ENCODE measurements around the gene SAP30BP. TPM values are rescaled to one million over a fixed set of nuclear protein-coding genes. Genes with fewer than 3 reads are reported as not detected.

SAP30BP gene
- total RNA-seq, 4 donors from 2014 or later: 54.0 to 85.1 (median 74.1) TPM

DNA sequence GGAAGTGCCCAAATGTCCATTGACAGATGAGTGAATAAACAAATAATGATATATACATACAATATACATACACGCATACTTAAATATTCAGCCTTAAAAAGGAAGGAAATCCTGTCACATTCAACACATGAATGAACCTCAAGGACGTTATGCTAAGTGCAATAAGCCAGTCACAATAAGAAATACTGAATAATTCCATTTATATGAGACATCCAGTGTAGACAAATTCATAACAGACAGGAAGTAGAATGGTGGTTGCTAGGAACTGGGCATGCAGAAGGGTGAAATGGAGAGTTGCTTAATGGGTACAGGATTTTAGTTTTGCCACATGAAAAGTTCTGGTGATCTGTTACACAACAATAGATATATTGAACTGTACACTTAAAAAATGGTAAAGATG is 45.3 kb downstream of the SAP30BP start:
- no peak overlapping the region for H3K4me3 ChIP-seq (ENCODE audit: low read depth, poor library complexity, severe bottlenecking)
- intact Hi-C loops (cut with DNase I; ENCODE audit: low total_unique reads): no loop called here
- 60 to 75% methylated on average over 2 of the region's 2 CpGs for WGBS, 2 donors
- no peak for DNase-seq (ENCODE audit: low spot score in 2 of 2)
- no peak for TF ChIP-seq POLR2A (IDR thresholded peaks at IDR 0.05)
- TF ChIP-seq, protein P1, sequence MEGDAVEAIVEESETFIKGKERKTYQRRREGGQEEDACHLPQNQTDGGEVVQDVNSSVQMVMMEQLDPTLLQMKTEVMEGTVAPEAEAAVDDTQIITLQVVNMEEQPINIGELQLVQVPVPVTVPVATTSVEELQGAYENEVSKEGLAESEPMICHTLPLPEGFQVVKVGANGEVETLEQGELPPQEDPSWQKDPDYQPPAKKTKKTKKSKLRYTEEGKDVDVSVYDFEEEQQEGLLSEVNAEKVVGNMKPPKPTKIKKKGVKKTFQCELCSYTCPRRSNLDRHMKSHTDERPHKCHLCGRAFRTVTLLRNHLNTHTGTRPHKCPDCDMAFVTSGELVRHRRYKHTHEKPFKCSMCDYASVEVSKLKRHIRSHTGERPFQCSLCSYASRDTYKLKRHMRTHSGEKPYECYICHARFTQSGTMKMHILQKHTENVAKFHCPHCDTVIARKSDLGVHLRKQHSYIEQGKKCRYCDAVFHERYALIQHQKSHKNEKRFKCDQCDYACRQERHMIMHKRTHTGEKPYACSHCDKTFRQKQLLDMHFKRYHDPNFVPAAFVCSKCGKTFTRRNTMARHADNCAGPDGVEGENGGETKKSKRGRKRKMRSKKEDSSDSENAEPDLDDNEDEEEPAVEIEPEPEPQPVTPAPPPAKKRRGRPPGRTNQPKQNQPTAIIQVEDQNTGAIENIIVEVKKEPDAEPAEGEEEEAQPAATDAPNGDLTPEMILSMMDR (IDR thresholded peaks at IDR 0.05): no peak

DNA sequence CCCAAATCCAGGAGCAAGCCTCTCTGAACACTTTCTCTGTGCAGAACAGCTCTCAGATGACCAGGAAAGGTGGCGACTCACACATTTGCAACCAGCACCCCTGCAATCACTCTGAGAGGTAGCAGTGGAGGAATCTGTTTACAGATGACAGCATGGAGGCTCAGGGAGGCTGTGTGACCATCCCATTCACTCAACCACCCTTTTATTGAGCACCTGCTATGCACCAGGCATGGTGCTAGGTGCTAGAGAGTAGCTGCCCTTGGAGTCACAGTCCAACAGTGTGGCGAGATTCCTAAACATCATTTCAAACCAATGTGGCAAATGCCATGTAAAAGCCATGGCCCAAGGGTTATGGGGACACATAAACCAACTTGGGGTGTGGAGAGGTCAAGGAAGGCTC is 52.6 kb downstream of the SAP30BP start:
- H3K4me3 ChIP-seq (ENCODE audit: low read depth, poor library complexity, severe bottlenecking): no peak overlapping the region
- no peak for DNase-seq (ENCODE audit: low spot score in 2 of 2)
- WGBS, 2 donors: 85 to 100% methylated on average over 2 of the region's 2 CpGs
- TF ChIP-seq, protein P1 (IDR thresholded peaks at IDR 0.05): no peak
- TF ChIP-seq POLR2A (IDR thresholded peaks at IDR 0.05): no peak
- intact Hi-C loops (cut with DNase I; ENCODE audit: low total_unique reads): no loop called here

DNA sequence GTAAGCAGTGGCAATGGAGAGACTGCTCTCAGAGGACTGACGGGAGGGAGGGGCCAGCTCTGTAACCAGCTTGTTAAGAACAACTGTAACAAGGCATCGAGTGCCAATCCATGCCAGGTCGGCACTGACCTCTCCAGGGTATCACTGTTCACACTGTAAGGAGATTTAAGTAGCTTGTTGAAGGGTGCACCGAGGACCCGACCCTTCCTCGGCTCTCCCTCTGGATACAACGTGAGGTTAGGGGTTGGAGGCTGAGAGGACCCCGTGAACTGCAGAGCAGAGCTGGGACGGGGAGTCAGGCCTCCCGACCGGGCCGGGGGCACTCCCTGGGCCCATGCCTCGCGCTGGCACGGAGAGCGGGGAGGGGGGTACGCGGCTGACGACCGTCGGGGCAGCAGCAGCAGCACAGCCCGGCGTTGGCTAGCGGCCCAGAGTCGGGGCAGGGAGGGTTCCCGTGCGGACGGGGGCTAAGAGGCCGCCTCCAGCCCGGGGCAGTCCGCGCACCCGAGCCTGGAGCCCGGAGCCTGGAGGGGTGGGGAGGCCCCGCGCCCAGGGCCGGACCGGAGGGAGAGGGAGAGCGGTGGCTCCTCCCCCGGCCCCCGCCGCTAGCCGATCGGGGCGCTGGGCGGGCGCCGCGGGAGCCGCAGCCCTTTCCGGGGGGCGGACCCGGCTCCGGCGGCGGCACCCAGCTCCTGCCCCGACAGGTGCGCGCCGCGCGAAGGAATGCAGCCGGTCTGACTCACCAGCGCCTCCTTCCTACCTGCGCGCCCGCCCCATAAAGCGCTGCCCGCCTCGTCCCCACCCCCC is 53.7 kb downstream of the SAP30BP start, which contains the start of gene ITGB4:
Gene ITGB4 (plus strand): TSS at position 804 of the 807 bp plus-strand sequence. CDS start 3,245 bp downstream, outside the sequence.
- intact Hi-C loops (cut with DNase I; ENCODE audit: low total_unique reads): no loop called here
- peak in 1 of 2 donors; percentile 93 for DNase-seq (ENCODE audit: low spot score in 2 of 2)
- H3K4me3 ChIP-seq (ENCODE audit: low read depth, poor library complexity, severe bottlenecking): peak within 1 kb of the TSS; percentile 51
- 1 to 4% methylated on average over 11 to 42 of the region's 70 CpGs for WGBS, 2 donors
- TF ChIP-seq, protein P1 (IDR thresholded peaks at IDR 0.05): no peak
- no peak for TF ChIP-seq POLR2A (IDR thresholded peaks at IDR 0.05)

DNA sequence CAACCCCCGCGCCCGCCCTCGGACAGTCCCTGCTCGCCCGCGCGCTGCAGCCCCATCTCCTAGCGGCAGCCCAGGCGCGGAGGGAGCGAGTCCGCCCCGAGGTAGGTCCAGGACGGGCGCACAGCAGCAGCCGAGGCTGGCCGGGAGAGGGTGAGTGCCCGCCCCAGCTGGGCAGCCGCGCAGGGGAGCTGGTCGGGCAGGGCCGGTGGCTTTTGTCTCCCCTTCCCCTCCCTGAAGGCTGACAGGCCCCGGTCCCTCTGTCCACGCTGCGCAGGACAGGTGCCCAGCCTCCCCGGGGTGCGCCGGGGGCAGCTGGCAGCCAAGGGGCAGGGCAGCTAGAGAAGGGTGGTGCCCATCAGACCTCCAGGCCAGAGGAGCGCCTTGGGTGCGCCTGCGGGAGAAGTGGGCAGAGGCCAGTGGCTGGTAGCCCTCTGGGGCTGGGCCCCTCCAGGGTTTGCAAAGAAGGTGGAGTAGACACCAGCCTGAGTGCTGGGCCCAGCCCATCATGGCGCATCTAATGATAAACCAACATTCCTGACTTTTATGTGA is 54.4 kb downstream of the SAP30BP start:
- DNase-seq (ENCODE audit: low spot score in 2 of 2): no peak
- peak overlapping the region; percentile 51 for H3K4me3 ChIP-seq (ENCODE audit: low read depth, poor library complexity, severe bottlenecking)
- WGBS, 2 donors: 12 to 26% methylated on average over 13 to 21 of the region's 33 CpGs
- TF ChIP-seq, protein P1 (IDR thresholded peaks at IDR 0.05): no peak
- no peak for TF ChIP-seq POLR2A (IDR thresholded peaks at IDR 0.05)
- intact Hi-C loops (cut with DNase I; ENCODE audit: low total_unique reads): no loop called here

DNA sequence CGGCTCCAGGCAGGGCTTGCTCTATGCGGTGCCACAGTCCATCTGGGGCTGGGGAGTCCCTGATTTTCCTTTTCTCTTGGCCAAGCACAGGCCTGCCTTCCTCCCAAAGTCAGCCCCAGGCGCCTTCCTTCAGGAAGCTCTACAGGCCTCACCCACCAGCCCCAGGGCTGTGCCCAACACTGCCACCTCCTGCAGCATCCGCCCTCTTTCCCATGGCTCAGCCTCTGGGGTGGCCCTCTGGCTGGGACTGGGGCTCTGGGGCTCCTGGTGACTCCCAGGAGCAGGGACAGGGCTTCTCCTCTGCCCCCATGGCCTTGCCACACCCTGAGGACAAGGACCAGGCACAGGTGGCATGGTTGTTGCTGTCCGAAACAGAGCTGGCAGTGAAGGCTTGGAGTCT is 54.9 kb downstream of the SAP30BP start:
- WGBS, 2 donors: 34 to 38% methylated on average over 5 of the region's 5 CpGs
- no peak for DNase-seq (ENCODE audit: low spot score in 2 of 2)
- no peak for TF ChIP-seq POLR2A (IDR thresholded peaks at IDR 0.05)
- TF ChIP-seq, protein P1 (IDR thresholded peaks at IDR 0.05): no peak
- H3K4me3 ChIP-seq (ENCODE audit: low read depth, poor library complexity, severe bottlenecking): peak overlapping the region; percentile 51
- intact Hi-C loops (cut with DNase I; ENCODE audit: low total_unique reads): no loop called here

All from lower leg skin (tissue), 4 donors.